Body of pancreas (tissue), 4 donors: Measurements from ENCODE around the gene HES2. TPM values are rescaled to one million over a fixed set of nuclear protein-coding genes. Genes with fewer than 3 reads are reported as not detected.

Experiments
- ATAC-seq: fragments of 150-250 bp; one replicate; pipeline ENCODE4 v1.9.1; 2016
- DNase-seq, 4 donors: peaks; one replicate each; pipeline ENCODE4 v3.0.0-alpha.2; 2019
- H3K27ac ChIP-seq, 4 donors: fragments of 200-600 bp; sonication (generic); 1 replicate in 3 of 4; 2 replicates in 1 of 4; pipeline versions ENCODE4 v1.5.1 to v1.6.1; 2016 to 2019; ENCODE audit warnings: mild to moderate bottlenecking in 1 of 4, mixed read lengths in 1 of 4, moderate library complexity in 1 of 4
- H3K27me3 ChIP-seq, 2 donors: fragments of 200-600 bp; sonication (generic); one replicate each; pipeline ENCODE4 v1.6.0; 2016; ENCODE audit warnings: mild to moderate bottlenecking in 1 of 2
- H3K36me3 ChIP-seq, 2 donors: fragments of 200-600 bp; sonication (generic); replicated peaks in 1 of 2; 2 replicates each; pipeline ENCODE4 v1.5.1; 2016; ENCODE audit warnings: low read depth in 2 of 2; ENCODE audit not compliant: insufficient read depth in 1 of 2
- H3K4me1 ChIP-seq: fragments of 200-600 bp; sonication (generic); one replicate; pipeline ENCODE4 v1.6.0; 2016
- H3K4me3 ChIP-seq, 2 donors: fragments of 200-600 bp; sonication (generic); 1 replicate in 1 of 2; 2 replicates in 1 of 2; pipeline ENCODE4 v1.5.1; 2016 to 2019
- H3K9me3 ChIP-seq, 3 donors: fragments of 200-600 bp; sonication (generic); 1 replicate in 2 of 3; 2 replicates in 1 of 3; pipeline ENCODE4 v1.5.1; 2016
- POLR2A ChIP-seq, 3 donors: fragments of 450-650 bp; IDR thresholded peaks; one replicate each; pipeline ENCODE4 v1.6.1; 2016; ENCODE audit warnings: antibody characterized with exemption in 3 of 3, mild to moderate bottlenecking in 2 of 3
- WGBS, 2 donors: methylation state at CpG; one replicate each; pipeline ENCODE4 v1.1.5; 2017; 5-methylcytosine and 5-hydroxymethylcytosine counted together
- intact Hi-C: fragments of 100-400 bp; cut with DNase I; formaldehyde crosslinking; loops from one replicate; pipeline ENCODE4 v1.15.1; 2023
- total RNA-seq, 2 donors: library from RNA; depleted of rRNA; stranded (reverse); fragments of >200 nt; gene quantifications; one replicate each; pipeline ENCODE4 v1.1.0, GENCODE V29; 2016
- TF ChIP-seq, protein P1 (sequence below), 7 experiments: fragments of 450-650 bp in 4 of 7; fragments of 200-600 bp in 3 of 7; sonication (generic) in 3 of 7; IDR thresholded peaks; one replicate each; pipeline ENCODE4 v1.5.1; 2016 to 2019; ENCODE audit warnings: antibody characterized with exemption in 7 of 7

The HES2 gene
- total RNA-seq, 2 donors from 2014 or later = 0.26 TPM; not detected in 1

DNA sequence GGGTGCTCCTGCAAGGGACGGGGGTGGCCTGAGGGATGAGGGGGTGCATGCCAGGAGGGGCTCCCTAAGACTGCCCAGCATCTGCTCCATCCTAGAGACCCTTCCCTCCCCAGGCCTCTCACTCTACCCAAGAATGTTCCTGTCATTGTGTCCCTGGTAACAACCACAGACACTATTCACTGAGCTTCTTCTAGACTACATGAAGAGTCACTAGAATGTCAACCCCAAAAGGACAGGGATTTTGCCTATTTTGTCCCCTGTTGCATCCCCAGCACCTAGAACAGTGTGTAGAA, 43.3 kb upstream of the HES2 start:
- no peak for TF ChIP-seq POLR2A (IDR thresholded peaks at IDR 0.05)
- TF ChIP-seq, protein P1, sequence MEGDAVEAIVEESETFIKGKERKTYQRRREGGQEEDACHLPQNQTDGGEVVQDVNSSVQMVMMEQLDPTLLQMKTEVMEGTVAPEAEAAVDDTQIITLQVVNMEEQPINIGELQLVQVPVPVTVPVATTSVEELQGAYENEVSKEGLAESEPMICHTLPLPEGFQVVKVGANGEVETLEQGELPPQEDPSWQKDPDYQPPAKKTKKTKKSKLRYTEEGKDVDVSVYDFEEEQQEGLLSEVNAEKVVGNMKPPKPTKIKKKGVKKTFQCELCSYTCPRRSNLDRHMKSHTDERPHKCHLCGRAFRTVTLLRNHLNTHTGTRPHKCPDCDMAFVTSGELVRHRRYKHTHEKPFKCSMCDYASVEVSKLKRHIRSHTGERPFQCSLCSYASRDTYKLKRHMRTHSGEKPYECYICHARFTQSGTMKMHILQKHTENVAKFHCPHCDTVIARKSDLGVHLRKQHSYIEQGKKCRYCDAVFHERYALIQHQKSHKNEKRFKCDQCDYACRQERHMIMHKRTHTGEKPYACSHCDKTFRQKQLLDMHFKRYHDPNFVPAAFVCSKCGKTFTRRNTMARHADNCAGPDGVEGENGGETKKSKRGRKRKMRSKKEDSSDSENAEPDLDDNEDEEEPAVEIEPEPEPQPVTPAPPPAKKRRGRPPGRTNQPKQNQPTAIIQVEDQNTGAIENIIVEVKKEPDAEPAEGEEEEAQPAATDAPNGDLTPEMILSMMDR (IDR thresholded peaks at IDR 0.05) = no peak
- Histone ChIP-seq H3K4me3 (no peak overlapping the region), H3K4me1 (no peaks in the 10 kb centered on the region), H3K27ac (no peak overlapping the region), H3K9me3 (no peaks in the 10 kb centered on the region), H3K36me3 (no peaks in the 10 kb centered on the region), H3K27me3 (no peaks in the 10 kb centered on the region)
- intact Hi-C loops = no loop called here
- no peak for ATAC-seq
- WGBS, 2 donors = 75 to 100% methylated on average over 1 of the region's 1 CpG
- no peak for DNase-seq

DNA sequence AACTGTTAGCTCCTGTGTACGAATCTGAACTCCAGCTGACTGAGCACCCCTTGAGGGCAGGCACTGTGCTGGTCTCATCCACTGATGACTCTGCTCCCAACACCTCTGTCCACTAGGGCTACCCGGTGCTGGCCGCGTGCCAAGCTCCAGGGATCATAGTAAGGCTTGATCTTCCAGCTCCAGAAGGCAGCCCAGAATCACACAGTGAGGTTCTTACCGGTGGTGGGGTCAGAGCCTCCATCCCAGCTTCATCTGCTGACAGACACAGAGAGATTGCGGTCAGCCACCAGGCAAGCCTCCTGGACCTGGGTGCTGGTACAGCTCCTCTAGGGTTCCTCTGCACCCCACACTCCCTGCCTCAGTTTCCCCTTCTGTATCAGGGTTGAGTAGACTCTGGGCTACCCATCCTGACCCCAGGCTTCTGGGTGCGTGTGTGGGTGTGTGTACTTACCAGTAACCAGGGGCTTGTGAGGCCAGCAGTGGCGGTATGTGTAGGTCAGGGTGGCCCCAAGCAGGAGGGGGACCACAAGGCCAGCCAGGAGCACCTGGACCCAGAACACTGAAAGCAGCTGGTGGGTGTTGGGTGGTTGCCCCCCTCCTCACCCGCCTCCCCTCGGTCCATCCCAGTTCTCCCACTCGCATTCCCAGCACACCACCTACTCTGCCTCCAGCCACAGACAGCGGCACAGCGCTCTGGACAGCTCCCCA, 42.8 kb upstream of the HES2 start:
- Histone ChIP-seq H3K4me1 (no peaks in the 10 kb centered on the region), H3K27ac (no peak overlapping the region), H3K4me3 (no peak overlapping the region), H3K27me3 (no peaks in the 10 kb centered on the region), H3K9me3 (no peaks in the 10 kb centered on the region), H3K36me3 (no peaks in the 10 kb centered on the region)
- ATAC-seq (no peak), DNase-seq (no peak)
- 68 to 81% methylated on average over 11 to 13 of the region's 13 CpGs for WGBS, 2 donors
- TF ChIP-seq POLR2A (IDR thresholded peaks at IDR 0.05) = no peak
- TF ChIP-seq, protein P1 (IDR thresholded peaks at IDR 0.05) = no peak
- intact Hi-C loops = no loop called here

DNA sequence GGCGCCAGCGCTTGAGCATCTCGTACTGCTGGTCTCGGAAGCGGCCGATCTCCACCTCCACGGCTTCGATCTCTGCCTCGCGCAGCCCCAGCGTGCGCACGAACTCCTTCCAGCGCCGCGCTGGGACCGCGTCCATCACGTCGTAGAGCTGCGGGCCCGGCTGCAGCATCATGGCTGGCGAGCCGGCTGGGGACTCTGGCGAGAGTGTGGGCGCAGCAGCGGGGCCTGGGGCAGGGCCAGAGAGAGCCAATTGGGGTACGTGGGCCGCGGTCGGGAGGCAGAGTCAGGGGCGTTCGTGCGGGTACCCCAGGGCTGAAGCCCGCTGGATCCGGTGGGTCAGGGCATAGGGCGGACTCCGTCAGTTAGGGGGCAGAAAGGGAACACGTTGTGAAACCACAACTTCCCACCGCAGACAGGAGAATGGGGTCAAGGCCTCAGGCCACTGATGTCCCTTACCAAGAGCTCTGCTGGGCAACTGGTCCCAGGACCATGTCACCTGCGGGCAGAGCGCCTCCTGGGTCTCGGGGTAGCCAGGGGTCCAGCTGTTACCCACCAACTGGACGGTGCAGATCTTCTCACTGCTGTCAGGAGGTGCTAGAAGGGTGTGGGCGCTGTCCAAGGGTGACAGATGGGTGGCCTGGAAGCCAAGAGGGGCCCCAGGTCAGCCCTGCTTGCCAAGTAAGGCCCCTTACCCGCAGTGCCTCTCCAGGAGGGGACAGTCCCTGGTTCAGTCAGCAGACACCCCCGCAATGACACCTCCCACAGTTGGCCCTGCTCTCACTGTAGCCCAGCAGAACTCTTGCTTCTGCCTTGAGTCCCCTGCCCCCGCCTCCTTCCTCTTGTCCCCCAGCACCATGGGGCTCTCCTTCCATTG, 42.1 kb upstream of the HES2 start:
- Histone ChIP-seq H3K27me3 (no peaks in the 10 kb centered on the region), H3K27ac (no peak overlapping the region), H3K36me3 (no peaks in the 10 kb centered on the region), H3K9me3 (no peaks in the 10 kb centered on the region), H3K4me1 (no peaks in the 10 kb centered on the region), H3K4me3 (no peak overlapping the region)
- DNase-seq (no peak), ATAC-seq (no peak)
- 91 to 94% methylated on average over 39 to 46 of the region's 48 CpGs for WGBS, 2 donors
- TF ChIP-seq, protein P1 (IDR thresholded peaks at IDR 0.05) = no peak
- no peak for TF ChIP-seq POLR2A (IDR thresholded peaks at IDR 0.05)
- intact Hi-C loops = no loop called here

DNA sequence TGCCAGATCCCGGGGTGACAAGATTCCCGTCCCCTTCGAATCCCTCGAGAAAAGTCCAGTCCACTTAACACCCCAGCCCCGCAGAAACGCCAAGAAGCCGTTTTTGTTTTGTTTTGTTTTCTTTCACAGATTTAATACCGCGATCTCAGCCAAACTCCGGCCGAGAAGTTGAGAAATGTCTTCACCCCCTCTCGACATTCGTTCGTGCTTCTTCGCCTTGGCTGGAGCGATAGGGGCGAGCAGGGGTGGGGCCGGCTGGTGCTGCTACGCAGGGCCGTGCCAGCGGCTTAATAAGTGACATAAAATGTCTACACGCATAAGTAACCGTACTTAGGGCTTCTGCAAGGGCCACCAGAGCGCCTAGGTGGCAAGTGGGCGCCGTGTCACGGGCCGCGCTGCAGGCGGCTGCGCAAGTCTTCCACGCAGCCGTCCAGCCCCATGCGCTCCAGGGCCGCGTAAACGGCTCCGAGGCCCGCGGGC, 41.4 kb upstream of the HES2 start:
- Histone ChIP-seq H3K27ac (no peak overlapping the region), H3K4me1 (no peaks in the 10 kb centered on the region), H3K4me3 (no peak overlapping the region), H3K36me3 (no peaks in the 10 kb centered on the region), H3K9me3 (no peaks in the 10 kb centered on the region), H3K27me3 (no peaks in the 10 kb centered on the region)
- 77 to 88% methylated on average over 39 to 40 of the region's 40 CpGs for WGBS, 2 donors
- ATAC-seq = no peak
- TF ChIP-seq, protein P1 (IDR thresholded peaks at IDR 0.05) = no peak
- TF ChIP-seq POLR2A (IDR thresholded peaks at IDR 0.05) = no peak
- intact Hi-C loops = no loop called here
- DNase-seq = no peak
